HG03354 (cell line): ENCODE measurements around the gene LRRC4B.

Experiments
- ATAC-seq: cut with Tn5 transposase; IDR thresholded peaks from one replicate; pipeline ENCODE4 v1.9.1; 2021; ENCODE audit warnings: mild to moderate bottlenecking; ENCODE audit not compliant: unreplicated experiment, poor library complexity, severe bottlenecking

Gene LRRC4B

DNA sequence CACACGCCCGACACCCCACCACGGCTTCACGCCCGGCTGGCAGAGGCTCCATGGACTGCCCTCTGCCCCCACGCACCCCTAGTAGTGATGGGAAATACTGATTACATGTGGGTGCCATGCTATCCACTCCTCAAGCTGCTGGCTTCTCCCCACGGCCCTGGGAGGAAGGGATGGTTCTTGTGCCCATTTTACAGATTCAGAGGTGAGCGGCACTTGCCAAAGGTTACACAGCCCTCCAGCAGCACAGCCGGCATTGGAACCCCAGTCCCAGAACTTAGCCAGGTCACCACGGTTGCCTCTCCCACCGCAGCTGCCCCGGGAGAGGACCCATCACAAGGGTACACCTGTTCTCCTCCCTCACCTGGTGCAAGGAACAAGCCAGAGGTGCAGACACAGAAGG, 13.2 kb downstream of the LRRC4B start:
- no peak for ATAC-seq

DNA sequence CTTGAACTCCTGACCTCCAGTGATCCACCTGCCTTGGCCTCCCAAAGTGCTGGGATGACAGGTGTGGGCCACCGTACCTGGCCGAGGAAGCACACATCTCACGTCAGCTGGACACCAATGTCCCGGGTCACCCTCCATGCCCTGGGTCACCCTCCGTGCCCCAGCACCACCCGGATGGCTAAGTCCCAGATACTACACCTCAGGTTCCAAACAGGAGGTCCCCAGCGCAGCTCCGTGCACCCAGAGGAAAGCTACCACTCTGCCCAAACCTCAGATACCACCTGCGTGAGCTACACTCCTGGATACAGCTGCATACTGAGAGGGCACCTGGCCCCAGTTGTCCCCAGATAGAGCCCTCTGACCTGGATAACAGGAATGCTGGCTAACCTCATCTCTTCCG, 14.0 kb downstream of the LRRC4B start:
- ATAC-seq, result no peak

DNA sequence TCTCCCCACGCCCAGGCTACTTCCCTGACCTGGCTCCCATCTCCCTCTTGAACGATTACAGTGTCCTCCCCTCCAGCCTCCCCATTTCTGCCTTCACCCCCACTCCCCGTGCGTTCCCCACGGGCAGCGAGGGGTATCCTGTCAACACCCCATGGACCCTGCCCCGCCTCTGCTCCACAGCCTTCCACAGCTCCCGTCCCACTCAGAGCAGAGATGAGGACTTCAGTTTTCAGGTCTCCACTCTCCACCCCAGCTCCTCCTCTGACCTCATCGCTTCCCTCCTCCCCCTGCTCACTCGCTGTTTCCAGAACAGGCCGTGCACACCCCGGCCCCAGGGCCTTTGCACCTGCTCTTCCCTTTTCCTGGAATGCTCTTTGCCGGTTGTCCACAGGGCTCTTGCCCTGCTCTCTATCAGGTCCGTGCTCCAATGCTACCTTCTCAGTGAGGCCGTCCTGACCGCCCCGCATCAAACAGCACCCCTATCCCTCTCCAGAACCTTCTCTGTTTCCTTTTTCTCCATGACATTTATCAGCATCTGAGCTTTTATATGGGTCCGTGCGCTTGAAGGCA, 15.0 kb downstream of the LRRC4B start:
- ATAC-seq, result no peak

DNA sequence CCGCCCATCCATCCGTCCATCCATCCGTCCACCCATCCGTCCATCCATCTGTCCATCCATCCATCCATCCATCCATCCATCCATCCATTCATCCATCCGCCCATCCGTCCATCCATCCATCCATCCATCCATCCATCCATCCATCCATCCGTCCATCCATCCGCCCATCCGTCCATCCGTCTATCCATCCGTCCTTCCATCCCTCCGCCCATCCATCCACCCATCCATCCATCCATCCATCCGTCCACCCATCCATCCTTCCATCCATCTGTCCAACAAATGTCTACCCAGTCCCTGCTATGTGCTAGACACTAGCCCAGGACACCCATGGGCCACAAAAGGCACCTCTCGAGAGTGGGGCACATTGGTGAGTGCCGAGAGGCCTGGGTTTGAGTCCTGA, 15.7 kb downstream of the LRRC4B start:
- ATAC-seq, result no peak

DNA sequence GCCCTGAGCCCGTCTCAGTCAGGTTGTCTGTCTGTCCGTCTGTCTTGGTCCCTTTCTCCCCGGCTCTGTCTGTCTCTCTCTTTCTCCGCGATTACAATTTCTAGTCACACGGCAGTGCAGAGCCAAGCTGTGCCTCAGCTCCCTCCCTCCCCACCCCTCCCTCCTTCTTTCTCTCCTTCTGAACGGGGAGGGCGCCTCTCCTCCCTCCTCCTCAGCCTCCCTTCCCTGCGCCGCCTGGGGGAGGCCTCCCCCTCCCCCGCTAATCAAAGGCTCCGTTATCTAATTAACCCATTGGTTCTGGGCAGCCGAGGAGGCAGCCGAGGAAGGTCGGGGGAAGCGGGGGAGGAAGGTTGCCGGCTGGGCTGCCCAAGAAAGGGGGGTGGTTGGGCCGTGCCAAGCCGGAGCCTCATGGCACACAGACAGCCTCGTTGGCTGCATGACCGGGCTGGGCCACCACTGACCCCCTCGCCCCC, 16.5 kb downstream of the LRRC4B start:
- ATAC-seq, result no peak

DNA sequence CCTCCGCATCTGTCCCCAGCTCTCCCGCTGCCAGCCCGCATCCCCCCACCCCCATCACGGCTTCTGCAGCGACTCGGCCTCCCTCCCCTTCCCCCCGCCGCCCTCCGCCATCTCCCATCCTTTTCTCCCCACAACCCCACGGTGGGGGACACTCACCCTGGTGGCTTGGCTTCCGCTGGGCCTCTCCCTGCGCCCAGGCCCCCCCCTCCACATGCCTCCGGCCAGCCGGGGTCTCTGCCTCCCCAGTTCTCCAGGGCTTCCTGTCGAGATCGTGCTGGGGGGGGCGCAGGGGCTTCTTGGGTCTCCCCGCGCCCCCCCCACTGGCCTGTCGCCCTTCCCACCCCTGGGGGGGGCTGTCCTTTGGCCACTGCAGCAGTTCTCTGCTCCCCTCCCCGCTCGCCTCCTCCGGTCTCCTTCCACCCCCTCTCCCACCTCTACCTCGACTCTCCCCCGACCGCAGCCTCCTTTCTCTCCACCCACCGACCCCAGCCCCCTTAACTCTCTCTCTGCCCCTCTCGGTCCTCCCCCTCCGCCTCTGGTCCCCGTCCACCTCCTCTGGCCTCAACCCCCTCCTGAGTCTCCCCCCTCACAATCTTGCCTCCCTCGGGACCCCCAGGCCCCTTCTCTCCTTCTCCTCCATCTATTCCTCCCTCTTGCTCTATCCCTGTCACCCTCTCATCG, 17.1 kb downstream of the LRRC4B start:
- ATAC-seq, result no peak

DNA sequence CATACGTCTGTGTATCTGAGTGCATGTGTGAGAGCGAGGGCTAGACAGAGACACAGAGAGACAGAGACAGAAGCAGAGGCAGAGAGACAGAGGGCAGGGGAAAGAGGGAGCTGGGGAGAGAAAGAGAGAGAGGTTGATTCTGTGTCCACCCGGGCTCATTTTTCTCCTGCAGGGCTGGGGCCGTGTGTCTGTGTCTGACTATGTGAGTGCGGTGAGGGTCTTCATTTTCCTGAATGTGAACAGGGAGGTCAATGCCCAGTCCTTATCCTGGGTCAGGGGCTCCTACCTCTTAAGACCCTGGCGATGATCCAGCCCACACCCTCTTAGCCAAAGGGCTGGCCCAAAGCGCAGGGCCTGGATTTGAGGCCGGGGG, 17.7 kb downstream of the LRRC4B start:
- no peak for ATAC-seq

DNA sequence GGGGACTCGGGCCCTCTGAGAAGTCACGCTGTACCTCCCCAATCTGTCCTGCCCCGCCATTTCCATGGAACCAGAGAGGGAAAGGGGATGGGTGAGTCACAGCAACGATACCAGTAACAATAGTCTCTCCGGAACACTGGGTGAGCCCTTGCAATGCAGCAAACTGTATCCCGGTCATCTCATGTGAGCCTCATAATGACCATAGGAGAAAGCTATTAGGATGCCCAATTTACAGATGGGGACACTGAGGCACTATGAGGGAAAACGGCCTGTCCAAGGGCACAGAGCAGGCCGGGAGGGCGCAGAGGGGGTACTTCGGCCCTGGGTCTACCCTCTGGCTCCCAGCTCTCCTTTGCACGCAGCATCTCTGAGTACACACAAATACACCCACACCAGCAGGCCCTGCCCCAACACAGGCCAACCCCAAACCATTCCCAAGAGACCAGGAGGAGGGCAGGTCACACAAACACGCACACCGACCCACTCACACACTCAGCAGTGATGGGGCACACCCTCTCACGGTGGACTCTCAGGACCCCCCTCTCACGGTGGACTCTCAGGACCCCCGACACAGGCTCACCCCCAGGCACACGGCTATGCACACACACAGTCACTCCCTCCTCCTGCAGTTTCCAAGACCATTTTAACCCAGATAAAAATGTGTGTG, 18.2 kb downstream of the LRRC4B start:
- no peak for ATAC-seq

DNA sequence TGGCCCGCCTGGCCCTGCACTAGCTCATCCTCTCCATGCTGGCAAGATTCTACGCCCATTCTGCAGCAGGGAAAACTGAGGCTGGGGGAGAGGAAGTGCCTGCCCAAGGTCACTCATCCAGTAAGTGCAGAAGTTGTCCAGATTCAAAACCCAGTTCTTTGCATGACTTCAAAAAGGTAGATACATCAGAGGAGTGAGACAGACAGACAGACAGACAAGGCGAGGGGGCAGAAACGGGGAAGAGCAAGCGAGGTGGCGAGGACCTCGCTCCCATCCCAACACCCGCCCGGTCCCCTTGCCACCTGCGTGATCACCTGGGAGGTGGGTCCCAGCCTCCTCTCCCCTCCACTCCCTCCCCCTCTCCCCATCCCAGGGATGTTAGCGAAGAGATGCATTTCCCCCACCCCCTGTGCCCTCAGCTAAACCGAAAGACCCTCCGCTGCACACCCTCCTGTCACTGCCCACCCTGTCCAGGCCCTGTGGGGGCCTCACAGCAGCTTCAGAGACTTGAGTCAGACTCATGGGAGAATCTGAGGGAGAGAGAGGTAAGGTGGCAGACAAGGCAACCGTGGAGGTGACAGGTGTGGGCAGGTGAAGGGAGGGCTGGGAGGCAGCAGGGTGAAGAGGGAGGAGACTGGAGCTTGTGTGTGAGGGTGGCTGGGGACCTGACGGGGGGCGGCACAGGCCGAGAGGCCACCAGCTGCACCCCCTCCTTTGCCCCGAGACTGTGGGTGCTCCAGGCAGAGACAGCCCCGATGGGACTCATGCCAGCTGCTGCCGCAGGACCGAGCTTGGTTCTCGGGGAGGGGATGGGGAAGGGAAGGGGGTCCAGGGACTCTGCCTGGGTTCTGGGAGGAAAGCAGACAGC, 18.9 kb downstream of the LRRC4B start:
- no peak for ATAC-seq

DNA sequence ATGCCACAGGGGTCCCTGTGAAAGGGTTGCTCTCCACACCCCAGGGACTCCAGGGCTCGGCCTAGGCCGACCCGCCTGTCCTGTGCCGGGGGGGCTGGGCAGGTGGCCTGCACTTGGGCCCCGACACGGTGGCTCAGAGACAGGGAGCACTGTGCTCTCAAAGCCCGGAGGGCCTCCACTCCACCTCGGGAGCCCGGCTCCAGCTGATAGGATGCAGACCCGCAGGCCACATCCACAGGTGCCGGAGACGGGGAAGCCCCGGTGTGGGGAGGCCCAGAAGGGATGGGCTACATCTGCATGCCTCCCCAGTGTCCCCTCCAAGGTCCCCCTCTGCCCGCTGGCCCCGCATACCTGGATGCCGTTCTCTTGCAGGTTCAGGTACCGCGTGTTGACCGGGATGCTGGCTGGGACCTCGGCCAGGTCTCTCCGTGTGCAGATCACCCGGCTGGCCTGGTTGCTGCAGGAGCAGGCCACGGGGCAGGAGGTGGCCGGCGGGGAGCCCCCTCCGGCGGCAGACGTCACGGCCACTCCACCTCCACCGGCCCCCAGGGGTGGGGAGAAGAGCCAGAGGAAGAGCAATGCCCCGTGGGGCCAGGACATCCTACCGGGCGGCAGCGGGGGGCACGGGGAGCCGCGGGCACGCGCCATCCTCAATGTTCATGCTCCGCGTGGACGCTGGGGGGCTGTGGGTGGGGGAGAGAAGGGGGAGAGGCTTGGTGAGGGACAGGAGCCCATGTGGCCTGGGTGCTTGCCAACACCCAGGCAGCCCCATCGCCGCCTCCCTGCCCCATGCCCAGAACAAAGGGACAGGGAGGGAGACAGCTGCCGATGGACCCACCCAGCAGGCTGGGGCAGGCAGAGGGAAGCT, 19.8 kb downstream of the LRRC4B start:
- no peak for ATAC-seq

DNA sequence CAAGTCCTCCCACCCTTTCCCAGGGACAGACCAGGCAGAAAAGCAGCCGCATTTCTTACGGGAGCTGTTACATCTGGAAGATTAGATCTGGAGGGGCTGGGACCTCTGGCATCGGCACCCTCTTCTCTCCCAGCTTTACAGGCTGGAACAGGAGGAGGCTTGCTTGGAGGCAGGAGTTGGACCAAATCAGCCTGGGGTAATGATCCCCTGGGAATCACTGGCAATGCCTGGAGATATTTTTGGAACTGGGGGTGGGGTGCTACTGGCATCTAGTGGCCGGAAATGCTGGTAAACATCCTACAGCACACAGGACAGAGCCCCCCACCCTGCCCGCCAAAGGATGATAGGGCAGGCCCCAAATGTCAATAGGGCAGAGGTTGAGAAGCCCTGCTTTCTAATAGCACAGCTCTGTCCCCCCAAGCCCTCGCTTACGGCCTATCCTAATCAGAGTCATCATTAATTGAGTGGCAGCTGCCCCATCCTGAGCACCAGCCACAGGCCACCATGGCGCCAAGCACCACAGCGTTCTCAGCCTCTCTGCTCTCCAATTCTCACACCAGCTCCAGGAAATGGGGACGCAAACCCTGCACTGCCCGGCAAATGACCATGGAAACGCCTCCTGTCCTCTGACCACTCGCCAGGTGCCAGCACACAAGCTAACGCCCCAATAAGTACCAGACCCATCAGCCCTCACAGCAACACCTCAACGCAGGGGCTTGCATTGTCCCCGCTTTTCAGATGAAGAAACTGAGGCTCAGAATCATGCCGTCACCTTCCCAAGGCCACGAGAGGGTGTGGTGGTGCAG, 20.6 kb downstream of the LRRC4B start:
- ATAC-seq, result no peak

DNA sequence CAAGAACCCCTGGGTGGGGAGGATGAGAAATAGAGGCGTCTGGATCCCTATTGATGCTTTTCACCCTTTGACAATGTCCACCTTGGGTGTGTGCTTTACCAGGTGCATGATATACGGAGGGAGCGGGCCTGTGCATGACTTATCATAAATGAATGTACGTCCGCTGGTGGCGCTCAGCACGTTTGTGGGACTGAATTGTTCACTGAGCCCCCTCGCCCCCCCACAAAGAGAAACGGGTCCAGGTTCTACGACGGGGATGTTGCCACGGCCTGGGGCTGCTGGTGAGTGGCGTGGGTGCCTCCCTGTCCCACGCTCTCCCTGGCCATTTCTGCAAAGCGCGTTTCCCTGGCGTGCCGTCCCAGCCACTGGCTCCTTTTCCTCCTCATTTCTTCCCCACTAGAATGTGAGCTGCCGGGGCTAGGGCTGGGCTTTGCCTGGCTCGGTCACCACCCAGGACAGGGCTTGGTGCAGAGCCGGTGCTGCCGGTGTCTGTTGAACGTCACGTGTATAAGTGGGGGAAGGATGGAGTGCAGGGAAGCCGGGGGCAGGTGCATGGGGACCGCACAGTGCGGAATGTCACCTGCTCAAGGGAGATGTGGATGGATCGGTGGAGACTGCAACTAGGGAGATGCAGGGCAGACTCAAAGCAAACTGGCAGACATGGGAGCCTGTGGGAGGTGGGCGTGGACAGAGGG, 21.6 kb downstream of the LRRC4B start:
- no peak for ATAC-seq

DNA sequence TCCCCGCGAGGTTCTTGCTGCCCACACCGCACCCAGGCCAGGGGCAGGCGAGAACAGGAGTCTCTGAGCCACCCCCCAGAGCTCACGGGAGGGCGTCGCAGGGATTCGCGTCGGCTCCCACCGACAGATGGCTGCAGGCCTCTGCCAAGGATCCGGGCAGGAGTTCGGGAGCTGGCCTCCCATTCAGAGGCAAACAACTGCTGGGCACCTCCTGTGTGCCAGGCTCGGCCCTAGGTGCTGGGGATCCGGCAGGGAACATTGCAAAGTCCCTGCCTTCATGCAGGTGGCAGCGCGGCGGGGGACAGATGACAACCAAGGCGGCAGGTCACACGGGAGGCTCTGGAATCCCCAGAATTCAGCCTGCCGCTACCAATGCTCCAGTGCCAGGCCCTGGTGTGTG, 25.3 kb downstream of the LRRC4B start:
- no peak for ATAC-seq

DNA sequence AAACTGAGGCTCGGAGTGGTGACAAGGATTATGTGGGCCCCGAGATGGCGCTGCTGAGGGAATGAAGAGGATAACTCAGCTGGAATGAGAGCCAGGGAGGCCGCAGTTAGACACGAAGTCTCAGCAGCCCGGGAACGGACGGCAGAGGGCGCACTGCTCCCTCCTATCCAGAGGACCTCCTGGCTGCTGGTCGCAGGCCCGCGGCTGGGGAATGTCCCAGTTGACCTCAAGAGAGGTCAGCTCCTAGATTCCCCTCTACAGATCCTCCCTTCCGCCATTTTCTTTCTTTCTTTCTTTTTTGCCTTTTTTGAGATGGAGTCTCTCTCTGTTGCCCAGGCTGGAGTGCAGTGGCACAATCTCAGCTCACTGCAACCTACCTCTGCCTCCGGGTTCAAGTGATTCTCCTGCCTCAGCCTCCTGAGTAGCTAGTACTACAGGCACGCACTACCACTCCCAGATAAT, 30.4 kb downstream of the LRRC4B start:
- no peak for ATAC-seq

DNA sequence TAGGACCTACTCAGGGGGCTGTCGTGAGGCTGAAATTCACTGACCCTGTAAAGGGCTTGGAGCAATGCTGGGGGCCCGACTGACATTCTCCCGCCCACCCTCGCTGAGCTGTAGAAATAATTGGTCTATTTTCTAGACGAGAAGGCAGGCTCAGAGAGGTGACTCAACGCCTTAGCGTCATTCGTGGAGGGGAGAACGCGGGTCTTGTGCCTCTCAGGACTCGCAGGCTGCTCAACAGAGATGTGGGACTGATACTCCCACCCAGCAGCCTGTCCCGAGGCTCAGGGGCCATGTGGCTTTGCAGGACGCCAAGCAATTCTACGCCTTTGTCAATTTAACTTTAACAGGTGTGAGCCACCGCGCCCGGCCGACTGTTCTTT, 30.9 kb downstream of the LRRC4B start:
- ATAC-seq, result no peak

DNA sequence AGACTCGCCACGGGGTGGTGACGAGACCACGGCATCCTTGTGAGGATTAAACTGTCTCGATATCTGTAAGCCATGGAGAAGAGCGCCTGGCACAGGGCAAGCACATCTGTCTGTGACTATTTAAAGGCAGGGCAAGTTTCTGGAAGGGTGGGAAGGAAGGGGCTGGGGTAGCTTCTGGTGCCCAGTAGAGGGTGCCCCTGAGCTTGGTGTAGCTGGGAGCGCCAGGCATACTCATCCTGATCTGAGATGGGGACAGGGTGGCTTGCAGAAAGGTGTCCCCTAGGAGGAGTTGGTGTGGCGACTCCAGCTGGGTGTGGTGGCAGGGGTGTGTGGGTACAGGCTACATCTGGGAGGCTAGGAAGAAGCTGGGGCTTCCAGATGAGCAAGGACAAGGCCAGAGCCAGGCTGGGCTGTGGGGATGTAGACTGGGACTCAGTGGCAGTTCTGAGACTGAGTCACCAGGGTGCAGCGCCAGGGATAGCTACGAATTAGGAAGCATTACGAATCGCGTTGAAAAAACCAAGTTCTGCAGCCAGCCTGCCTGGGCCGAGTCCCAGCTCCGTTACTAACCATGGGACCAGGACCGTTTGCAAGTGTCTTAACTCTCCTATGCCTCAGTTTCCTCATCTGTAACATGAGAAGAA, 31.5 kb downstream of the LRRC4B start:
- ATAC-seq, result no peak

DNA sequence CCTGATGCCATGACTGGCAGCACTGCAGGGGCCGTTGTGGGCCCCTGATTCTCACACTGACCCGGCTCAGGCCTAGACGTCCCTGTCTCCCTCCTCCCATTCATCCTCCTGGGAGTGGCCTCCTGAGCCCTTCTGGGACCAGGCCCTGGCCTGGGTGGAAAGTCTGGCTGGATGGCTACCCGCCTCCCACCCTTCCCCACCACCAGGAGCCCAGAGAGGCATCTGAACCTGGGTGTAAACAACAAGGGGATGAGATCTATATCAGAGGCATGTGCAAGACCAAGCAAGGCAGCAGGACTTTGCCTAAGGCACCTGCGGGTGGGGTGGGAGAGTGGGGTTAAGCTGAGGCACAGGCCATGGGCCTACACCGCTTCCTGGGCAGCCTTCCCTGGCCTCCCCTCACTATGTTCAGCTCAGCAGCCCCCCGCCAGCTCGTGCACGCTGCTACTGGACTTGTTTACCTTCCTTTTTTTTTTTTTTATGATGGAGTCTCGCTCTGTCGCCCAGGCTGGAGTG, 32.5 kb downstream of the LRRC4B start:
- no peak for ATAC-seq
